Astrocyte (in vitro differentiated cells and primary cell): Measurements from ENCODE around the gene FAM53B. TPM values are rescaled to one million over a fixed set of nuclear protein-coding genes. Genes with fewer than 3 reads are reported as not detected.

Source experiments
- DNase-seq: peaks from one replicate; pipeline ENCODE4 v3.0.0-alpha.2; 2010; ENCODE audit warnings: low read depth
- FAIRE-seq: peaks from 2 replicates; lab custom pipeline; 2011; peaks lifted over from hg19 to GRCh38; lab: Jason Lieb, UNC
- H2AFZ ChIP-seq: 2 replicates; pipeline ENCODE4 v1.6.0; 2012; ENCODE audit warnings: low read depth, low read length, inconsistent platforms
- H3K27ac ChIP-seq: 2 replicates; pipeline ENCODE4 v1.5.1; 2011; ENCODE audit warnings: low read depth, low read length, inconsistent platforms
- H3K27me3 ChIP-seq: 2 replicates; pipeline ENCODE4 v1.6.0; 2011; ENCODE audit warnings: low read length, inconsistent platforms; ENCODE audit not compliant: insufficient read depth
- H3K36me3 ChIP-seq: 2 replicates; pipeline ENCODE4 v1.5.1; 2011; ENCODE audit warnings: low read length, inconsistent platforms; ENCODE audit not compliant: insufficient read depth
- H3K4me1 ChIP-seq: 2 replicates; pipeline ENCODE4 v1.5.1; 2011; ENCODE audit warnings: low read length, inconsistent platforms; ENCODE audit not compliant: insufficient read depth
- H3K4me2 ChIP-seq: 2 replicates; pipeline ENCODE4 v1.6.0; 2012; ENCODE audit warnings: low read length, inconsistent platforms
- H3K4me3 ChIP-seq: 2 replicates; pipeline ENCODE4 v1.5.1; 2011; ENCODE audit warnings: low read depth, mild to moderate bottlenecking, low read length, inconsistent platforms; ENCODE audit not compliant: insufficient read depth
- H3K79me2 ChIP-seq: 2 replicates; pipeline ENCODE4 v1.6.0; 2012; ENCODE audit warnings: mild to moderate bottlenecking, low read length, inconsistent platforms; ENCODE audit not compliant: insufficient read depth
- H3K9ac ChIP-seq: 2 replicates; pipeline ENCODE4 v1.6.0; 2012; ENCODE audit warnings: mild to moderate bottlenecking, low read length, inconsistent platforms
- H3K9me3 ChIP-seq: 2 replicates; pipeline ENCODE4 v1.5.1; 2012; ENCODE audit warnings: low read depth, mild to moderate bottlenecking, low read length, inconsistent platforms; ENCODE audit not compliant: insufficient read depth
- H4K20me1 ChIP-seq: 2 replicates; pipeline ENCODE4 v1.6.0; 2012; ENCODE audit warnings: low read length, inconsistent platforms; ENCODE audit not compliant: insufficient read depth
- H3K27ac Mint-ChIP-seq: one replicate; pipeline ENCODE4 v1.8.0; 2021; ENCODE audit warnings: mild to moderate bottlenecking, mixed read lengths; ENCODE audit not compliant: unreplicated experiment
- H3K27me3 Mint-ChIP-seq: one replicate; pipeline ENCODE4 v1.8.0; 2021; ENCODE audit warnings: low read depth, mixed read lengths; ENCODE audit not compliant: unreplicated experiment
- H3K36me3 Mint-ChIP-seq: one replicate; pipeline ENCODE4 v1.8.0; 2021; ENCODE audit warnings: low read depth, mixed read lengths; ENCODE audit not compliant: unreplicated experiment
- H3K4me1 Mint-ChIP-seq: one replicate; pipeline ENCODE4 v1.8.0; 2021; ENCODE audit warnings: low read depth, mixed read lengths; ENCODE audit not compliant: unreplicated experiment
- H3K4me3 Mint-ChIP-seq: one replicate; pipeline ENCODE4 v1.8.0; 2021; ENCODE audit warnings: mild to moderate bottlenecking, moderate library complexity, mixed read lengths; ENCODE audit not compliant: unreplicated experiment
- H3K9me3 Mint-ChIP-seq: one replicate; pipeline ENCODE4 v1.8.0; 2021; ENCODE audit warnings: mild to moderate bottlenecking, mixed read lengths; ENCODE audit not compliant: unreplicated experiment
- CTCF ChIP-seq: IDR thresholded peaks from 2 replicates; pipeline ENCODE4 v1.5.1; 2011; ENCODE audit warnings: low read depth, mild to moderate bottlenecking, inconsistent platforms, low read length, moderate library complexity; ENCODE audit not compliant: insufficient read depth
- EZH2 ChIP-seq: IDR thresholded peaks from 2 replicates; pipeline ENCODE4 v1.6.1; 2012; ENCODE audit warnings: mild to moderate bottlenecking, low read length, inconsistent platforms; ENCODE audit not compliant: insufficient read depth
- total RNA-seq: library from RNA; stranded (reverse); gene quantifications from 2 replicates; pipeline ENCODE4 v1.2.1, GENCODE V29; 2021

Gene FAM53B
- total RNA-seq, 1 donor from 2014 or later = 12.9 TPM

GRCh38 chr10:124590216-124591122 is 153.7 kb downstream of the FAM53B start:
- no peak overlapping the region for H3K27ac Mint-ChIP-seq
- Histone ChIP-seq H3K9ac (no peak overlapping the region), H4K20me1 (no peaks in the 10 kb centered on the region), H3K79me2 (no peaks in the 10 kb centered on the region), H3K9me3 (peaks cover 15% of the 10 kb centered on the region), H3K4me1 (peaks cover 3% of the 10 kb centered on the region), H3K36me3 (no peaks in the 10 kb centered on the region), H3K27me3 (peaks cover 3% of the 10 kb centered on the region), H3K27ac (no peak overlapping the region), H3K4me3 (no peak overlapping the region), H2AFZ (peak overlapping the region; percentile 36), H3K4me2 (peak overlapping the region; percentile 66)
- H3K27me3 Mint-ChIP-seq = peaks cover 12% of the 10 kb centered on the region
- peaks cover 3% of the 10 kb centered on the region for H3K4me1 Mint-ChIP-seq
- FAIRE-seq = no peak
- TF ChIP-seq CTCF = no peak
- TF ChIP-seq EZH2 = no peak
- DNase-seq = no peak
- H3K9me3 Mint-ChIP-seq = peaks cover 5% of the 10 kb centered on the region
- peaks cover 6% of the 10 kb centered on the region for H3K36me3 Mint-ChIP-seq
- H3K4me3 Mint-ChIP-seq = no peak overlapping the region

GRCh38 chr10:124589491-124590041 is 154.6 kb downstream of the FAM53B start:
- H3K4me2 ChIP-seq = peak overlapping the region; percentile 66
- no peaks in the 10 kb centered on the region for H3K36me3 ChIP-seq
- no peaks in the 10 kb centered on the region for H4K20me1 ChIP-seq
- FAIRE-seq (no peak), DNase-seq (no peak)
- peaks cover 6% of the 10 kb centered on the region for H3K36me3 Mint-ChIP-seq
- peaks cover 11% of the 10 kb centered on the region for H3K27me3 Mint-ChIP-seq
- peaks cover 11% of the 10 kb centered on the region for H3K9me3 ChIP-seq
- H3K79me2 ChIP-seq = no peaks in the 10 kb centered on the region
- H3K27ac ChIP-seq = no peak overlapping the region
- peak overlapping the region; percentile 36 for H2AFZ ChIP-seq
- peaks cover 4% of the 10 kb centered on the region for H3K9me3 Mint-ChIP-seq
- no peak overlapping the region for H3K4me3 ChIP-seq
- H3K4me3 Mint-ChIP-seq = no peak overlapping the region
- peaks cover 3% of the 10 kb centered on the region for H3K27me3 ChIP-seq
- TF ChIP-seq EZH2 = no peak
- no peak for TF ChIP-seq CTCF
- no peak overlapping the region for H3K9ac ChIP-seq
- H3K4me1 Mint-ChIP-seq = peaks cover 3% of the 10 kb centered on the region
- no peak overlapping the region for H3K27ac Mint-ChIP-seq
- peaks cover 3% of the 10 kb centered on the region for H3K4me1 ChIP-seq
